HepG2 (cell line): ENCODE results near the gene COMP. TPM values are rescaled to one million over a fixed set of nuclear protein-coding genes. Genes with fewer than 3 reads are reported as not detected.
A peak's percentile ranks its signal among the peaks of the same experiment; 100 is the strongest.

Experiments
- ARNT2 ChIP-seq: sonication (generic); formaldehyde crosslinking; IDR thresholded peaks from 2 replicates; pipeline ENCODE4 v1.8.0; 2022; ENCODE audit warnings: mild to moderate bottlenecking, low read depth, missing genetic modification reagents, moderate library complexity
- ARNTL ChIP-seq: sonication (generic); formaldehyde crosslinking; IDR thresholded peaks from 2 replicates; pipeline ENCODE4 v1.4.0; 2020; ENCODE audit warnings: mild to moderate bottlenecking, missing genetic modification reagents
- CAMTA2 ChIP-seq: sonication (generic); formaldehyde crosslinking; IDR thresholded peaks from 2 replicates; pipeline ENCODE4 v1.4.0; 2020; ENCODE audit warnings: mild to moderate bottlenecking, missing genetic modification reagents, borderline replicate concordance
- E2F2 ChIP-seq: sonication (generic); formaldehyde crosslinking; IDR thresholded peaks from 2 replicates; pipeline ENCODE4 v1.4.0; 2020; ENCODE audit warnings: missing genetic modification reagents, borderline replicate concordance
- EHMT2 ChIP-seq: fragments of 200-600 bp; sonication (generic); IDR thresholded peaks from 2 replicates; pipeline ENCODE4 v1.7.0; 2017; ENCODE audit warnings: antibody characterized with exemption, low read depth, low read length, borderline replicate concordance
- HBP1 ChIP-seq: IDR thresholded peaks from 2 replicates; pipeline ENCODE4 v1.6.1; 2016; ENCODE audit warnings: low read depth, control low read depth
- HMGA1 ChIP-seq: sonication (generic); formaldehyde crosslinking; conservative IDR thresholded peaks from 2 replicates; pipeline ENCODE4 v1.4.0; 2020; ENCODE audit warnings: missing genetic modification reagents
- HNRNPLL ChIP-seq: fragments of 200-400 bp; formaldehyde crosslinking; IDR thresholded peaks from 2 replicates; pipeline ENCODE4 v1.6.1; 2017; ENCODE audit warnings: mild to moderate bottlenecking, low read depth, low read length; ENCODE audit not compliant: poor library complexity, severe bottlenecking
- HOXD1 ChIP-seq: sonication (generic); formaldehyde crosslinking; IDR thresholded peaks from 2 replicates; pipeline ENCODE4 v1.5.0; 2020; ENCODE audit warnings: missing genetic modification reagents
- MYC ChIP-seq: sonication (generic); formaldehyde crosslinking; IDR thresholded peaks from 2 replicates; pipeline ENCODE4 v1.9.0; 2021; ENCODE audit warnings: missing genetic modification reagents, borderline replicate concordance
- NCOA5 ChIP-seq: sonication (generic); formaldehyde crosslinking; IDR thresholded peaks from 2 replicates; pipeline ENCODE4 v1.4.0; 2020; ENCODE audit warnings: missing genetic modification reagents
- NFIC ChIP-seq: IDR thresholded peaks from 2 replicates; pipeline ENCODE4 v1.6.1; 2012; ENCODE audit warnings: mild to moderate bottlenecking, low read length, inconsistent platforms
- POGK ChIP-seq: sonication (generic); formaldehyde crosslinking; conservative IDR thresholded peaks from 2 replicates; pipeline ENCODE4 v1.8.0; 2022; ENCODE audit warnings: mild to moderate bottlenecking, moderate library complexity, missing genetic modification reagents
- SPEN ChIP-seq: sonication (generic); formaldehyde crosslinking; IDR thresholded peaks from 2 replicates; pipeline ENCODE4 v1.5.1; 2020; ENCODE audit warnings: low read depth, mild to moderate bottlenecking, missing genetic modification reagents
- TFAP4 ChIP-seq: sonication (generic); IDR thresholded peaks from 2 replicates; pipeline ENCODE4 v1.6.1; 2016; ENCODE audit warnings: low read depth, borderline replicate concordance
- ZBTB20 ChIP-seq: sonication (generic); formaldehyde crosslinking; IDR thresholded peaks from 2 replicates; pipeline ENCODE4 v1.8.1; 2023; ENCODE audit warnings: missing genetic modification reagents, low read depth, mild to moderate bottlenecking, borderline replicate concordance
- ZBTB38 ChIP-seq: sonication (generic); formaldehyde crosslinking; IDR thresholded peaks from 2 replicates; pipeline ENCODE4 v1.5.1; 2020; ENCODE audit warnings: mild to moderate bottlenecking, missing genetic modification reagents
- ZFP36L1 ChIP-seq: sonication (generic); formaldehyde crosslinking; IDR thresholded peaks from 2 replicates; pipeline ENCODE4 v1.8.0; 2022; ENCODE audit warnings: mild to moderate bottlenecking, missing genetic modification reagents, moderate library complexity
- ZKSCAN1 ChIP-seq: fragments of 150-350 bp; IDR thresholded peaks from 2 replicates; pipeline ENCODE4 v1.6.1; 2014; ENCODE audit warnings: low read length
- ZNF329 ChIP-seq: sonication (generic); formaldehyde crosslinking; IDR thresholded peaks from 2 replicates; pipeline ENCODE4 v1.9.0; 2021; ENCODE audit warnings: low read depth, mild to moderate bottlenecking, missing genetic modification reagents
- ZNF331 ChIP-seq: sonication (generic); formaldehyde crosslinking; IDR thresholded peaks from 2 replicates; pipeline ENCODE4 v1.4.0; 2020; ENCODE audit warnings: missing genetic modification reagents
- ZNF607 ChIP-seq: sonication (generic); formaldehyde crosslinking; IDR thresholded peaks from 2 replicates; pipeline ENCODE4 v1.5.1; 2020; ENCODE audit warnings: missing genetic modification reagents, mild to moderate bottlenecking, borderline replicate concordance
- ZNF691 ChIP-seq: sonication (generic); formaldehyde crosslinking; IDR thresholded peaks from 2 replicates; pipeline ENCODE4 v1.4.0; 2020; ENCODE audit warnings: missing genetic modification reagents, low read depth, mild to moderate bottlenecking, borderline replicate concordance
- ZSCAN9 ChIP-seq: IDR thresholded peaks from 2 replicates; pipeline ENCODE4 v1.6.1; 2016; ENCODE audit warnings: borderline replicate concordance
- polyA plus RNA-seq, 8 experiments: library from polyadenylated mRNA; depleted of rRNA in 3 of 8; stranded (reverse) in 7 of 8; unstranded in 1 of 8; fragments of >200 nt; fragmentation: Illumina TruSeq in 4 of 8; extraction: Trizol in 4 of 8; gene quantifications; 2 replicates each; pipeline versions ENCODE4 v1.2.1 to v1.2.3, GENCODE V29; 2011 to 2016; ENCODE audit warnings: low read depth in 4 of 8, missing spikeins in 1 of 8, mixed read lengths in 1 of 8; ENCODE audit not compliant: insufficient read depth in 1 of 8
- total RNA-seq, 5 experiments: library from RNA; depleted of rRNA; stranded (reverse); fragments of >200 nt; fragmentation: Illumina TruSeq; extraction: Trizol; gene quantifications; 2 replicates each; pipeline ENCODE4 v1.2.3, GENCODE V29; 2016; ENCODE audit warnings: low read depth in 1 of 5

COMP gene
- total and polyA plus RNA-seq, 2 of the 13 experiments (the other 11 are each of a cell fraction or from before 2014, with no cell fraction given), result 0.04 to 0.13 TPM

- TF ChIP-seq HNRNPLL (no peak), HOXD1 (CRISPR knock-in tag) (peak; percentile 96), ZNF329 (CRISPR knock-in tag) (no peak), ZNF607 (no peak), ZBTB20 (no peak), POGK (CRISPR knock-in tag) (no peak), TFAP4 (peak; percentile 69; the same call in 1 of the 2 replicates), SPEN (CRISPR knock-in tag) (no peak), NCOA5 (no peak), ZSCAN9 (CRISPR knock-in tag) (no peak), HMGA1 (no peak), ZFP36L1 (CRISPR knock-in tag) (no peak), NFIC (no peak), MYC (peak; percentile 22; the same call in 1 of the 2 replicates), ZNF331 (CRISPR knock-in tag) (peak; percentile 22; the same call in 1 of the 2 replicates), HBP1 (CRISPR knock-in tag) (no peak), E2F2 (CRISPR knock-in tag) (no peak), CAMTA2 (CRISPR knock-in tag) (no peak), ARNTL (peak; percentile 68; the same call in 1 of the 2 replicates), EHMT2 (no peak), ARNT2 (CRISPR knock-in tag) (no peak), ZNF691 (no peak), ZKSCAN1 (no peak), ZBTB38 (CRISPR knock-in tag) (no peak)
Observed at GRCh38 chr19:18798384-18799352, 7.6 kb upstream of the COMP start (continued).
